Breast epithelium (tissue), 4 donors: Measurements from ENCODE around the gene RNF123. TPM values are rescaled to one million over a fixed set of nuclear protein-coding genes. Genes with fewer than 3 reads are reported as not detected.

Experiments
- DNase-seq, 2 donors: peaks; one replicate each; pipeline ENCODE4 v3.0.0-alpha.2; 2019; ENCODE audit warnings: low spot score in 2 of 2
- H3K27ac ChIP-seq, 2 donors: fragments of 200-600 bp; sonication (generic) in 1 of 2; one replicate each; pipeline ENCODE4 v1.5.1; 2016 to 2019; ENCODE audit warnings: mild to moderate bottlenecking in 1 of 2
- H3K27me3 ChIP-seq, 2 donors: fragments of 200-600 bp; sonication (generic) in 1 of 2; one replicate each; pipeline versions ENCODE4 v1.5.1 to v1.6.0; 2017 to 2019; ENCODE audit warnings: control low read depth in 1 of 2, mild to moderate bottlenecking in 1 of 2
- H3K36me3 ChIP-seq: fragments of 200-600 bp; one replicate; pipeline ENCODE4 v1.5.1; 2019
- H3K4me1 ChIP-seq, 2 donors: fragments of 200-600 bp; sonication (generic); one replicate each; pipeline ENCODE4 v1.5.1; 2016 to 2019; ENCODE audit warnings: control low read depth in 1 of 2
- H3K4me3 ChIP-seq, 3 donors: fragments of 200-600 bp; sonication (generic); 1 replicate in 2 of 3; 2 replicates in 1 of 3; pipeline ENCODE4 v1.5.1; 2016 to 2019; ENCODE audit warnings: mild to moderate bottlenecking in 3 of 3, moderate library complexity in 2 of 3
- H3K9me3 ChIP-seq, 2 donors: fragments of 200-600 bp; sonication (generic) in 1 of 2; one replicate each; pipeline ENCODE4 v1.5.1; 2016 to 2019; ENCODE audit warnings: control low read depth in 1 of 2
- POLR2A ChIP-seq: fragments of 450-650 bp; IDR thresholded peaks from one replicate; pipeline ENCODE4 v1.6.1; 2016; ENCODE audit warnings: antibody characterized with exemption, mild to moderate bottlenecking, moderate library complexity
- POLR2AphosphoS5 ChIP-seq, 3 donors: sonication (generic); formaldehyde crosslinking; IDR thresholded peaks; one replicate each; pipeline ENCODE4 v1.6.1; 2017; ENCODE audit warnings: antibody characterized with exemption in 3 of 3
- intact Hi-C: fragments of 100-400 bp; cut with DNase I; formaldehyde crosslinking; loops from one replicate; pipeline ENCODE4 v1.15.1; 2023; ENCODE audit warnings: low total_unique reads
- total RNA-seq, 3 donors: library from RNA; depleted of rRNA; stranded (reverse); fragments of >200 nt; gene quantifications; one replicate each; pipeline ENCODE4 v1.1.0, GENCODE V29; 2016
- TF ChIP-seq, protein P1 (sequence below), 3 donors: fragments of 450-650 bp; IDR thresholded peaks; one replicate each; pipeline ENCODE4 v1.5.1; 2016 to 2017; ENCODE audit warnings: antibody characterized with exemption in 3 of 3, mild to moderate bottlenecking in 3 of 3, moderate library complexity in 3 of 3

RNF123 gene
- total RNA-seq, 3 donors from 2014 or later, result 22.1 to 29.8 (median 26.2) TPM

DNA sequence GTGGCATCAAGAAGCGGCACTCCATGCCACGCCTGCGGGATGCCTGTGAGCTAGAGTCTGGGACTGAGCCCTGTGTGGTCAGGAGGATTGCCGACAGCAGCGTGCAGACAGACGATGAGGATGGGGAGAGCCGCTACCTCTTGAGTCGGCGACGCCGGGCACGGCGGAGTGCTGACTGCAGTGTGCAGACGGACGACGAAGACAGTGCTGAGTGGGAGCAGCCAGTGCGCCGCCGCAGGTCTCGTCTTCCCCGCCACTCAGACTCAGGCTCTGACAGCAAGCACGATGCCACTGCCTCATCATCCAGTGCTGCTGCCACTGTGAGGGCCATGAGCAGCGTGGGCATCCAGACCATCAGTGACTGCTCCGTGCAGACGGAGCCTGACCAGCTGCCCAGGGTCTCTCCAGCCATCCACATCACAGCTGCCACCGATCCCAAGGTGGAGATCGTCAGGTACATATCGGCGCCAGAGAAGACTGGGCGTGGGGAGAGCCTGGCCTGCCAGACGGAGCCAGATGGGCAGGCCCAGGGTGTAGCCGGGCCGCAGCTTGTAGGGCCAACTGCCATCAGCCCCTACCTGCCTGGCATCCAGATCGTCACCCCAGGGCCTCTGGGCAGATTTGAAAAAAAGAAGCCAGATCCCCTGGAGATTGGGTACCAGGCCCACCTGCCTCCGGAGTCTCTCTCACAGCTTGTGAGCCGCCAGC is 32.0 kb upstream of the RNF123 start:
- no peak overlapping the region for H3K4me3 ChIP-seq
- no peak for DNase-seq
- H3K4me1 ChIP-seq, result no peaks in the 10 kb centered on the region
- no peak overlapping the region for H3K27ac ChIP-seq
- TF ChIP-seq POLR2A, result no peak
- no peak for TF ChIP-seq POLR2AphosphoS5 (IDR thresholded peaks at IDR 0.05)
- TF ChIP-seq, protein P1, sequence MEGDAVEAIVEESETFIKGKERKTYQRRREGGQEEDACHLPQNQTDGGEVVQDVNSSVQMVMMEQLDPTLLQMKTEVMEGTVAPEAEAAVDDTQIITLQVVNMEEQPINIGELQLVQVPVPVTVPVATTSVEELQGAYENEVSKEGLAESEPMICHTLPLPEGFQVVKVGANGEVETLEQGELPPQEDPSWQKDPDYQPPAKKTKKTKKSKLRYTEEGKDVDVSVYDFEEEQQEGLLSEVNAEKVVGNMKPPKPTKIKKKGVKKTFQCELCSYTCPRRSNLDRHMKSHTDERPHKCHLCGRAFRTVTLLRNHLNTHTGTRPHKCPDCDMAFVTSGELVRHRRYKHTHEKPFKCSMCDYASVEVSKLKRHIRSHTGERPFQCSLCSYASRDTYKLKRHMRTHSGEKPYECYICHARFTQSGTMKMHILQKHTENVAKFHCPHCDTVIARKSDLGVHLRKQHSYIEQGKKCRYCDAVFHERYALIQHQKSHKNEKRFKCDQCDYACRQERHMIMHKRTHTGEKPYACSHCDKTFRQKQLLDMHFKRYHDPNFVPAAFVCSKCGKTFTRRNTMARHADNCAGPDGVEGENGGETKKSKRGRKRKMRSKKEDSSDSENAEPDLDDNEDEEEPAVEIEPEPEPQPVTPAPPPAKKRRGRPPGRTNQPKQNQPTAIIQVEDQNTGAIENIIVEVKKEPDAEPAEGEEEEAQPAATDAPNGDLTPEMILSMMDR (IDR thresholded peaks at IDR 0.05), result no peak
- no peaks in the 10 kb centered on the region for H3K27me3 ChIP-seq
- no peaks in the 10 kb centered on the region for H3K36me3 ChIP-seq
- intact Hi-C loops, result no loop called here
- no peaks in the 10 kb centered on the region for H3K9me3 ChIP-seq

DNA sequence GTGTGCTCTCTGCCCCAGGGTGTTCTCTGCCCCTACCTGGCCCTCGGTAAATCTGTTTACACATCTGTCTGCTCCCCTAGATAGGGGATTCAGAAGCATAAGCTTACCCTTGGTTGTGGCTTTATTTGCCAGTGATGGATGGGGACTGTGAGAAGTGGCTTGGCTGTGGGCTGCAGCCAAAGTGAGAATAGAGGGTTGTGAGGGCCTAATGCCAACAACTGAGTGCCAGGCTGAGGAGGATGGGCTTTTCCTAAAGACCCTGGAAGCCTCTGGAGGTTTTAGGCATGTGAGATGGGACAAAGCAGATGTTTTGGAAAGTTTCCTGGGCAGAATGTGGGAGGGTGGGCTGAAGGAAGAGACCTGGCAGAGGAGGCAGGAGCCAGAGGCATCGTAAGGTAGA is 30.6 kb upstream of the RNF123 start:
- Histone ChIP-seq H3K4me3 (no peak overlapping the region), H3K27me3 (no peaks in the 10 kb centered on the region), H3K9me3 (no peaks in the 10 kb centered on the region), H3K36me3 (no peaks in the 10 kb centered on the region), H3K27ac (no peak overlapping the region), H3K4me1 (no peaks in the 10 kb centered on the region)
- intact Hi-C loops, result no loop called here
- TF ChIP-seq, protein P1 (IDR thresholded peaks at IDR 0.05), result no peak
- TF ChIP-seq POLR2A, result no peak
- no peak for TF ChIP-seq POLR2AphosphoS5 (IDR thresholded peaks at IDR 0.05)
- DNase-seq, result no peak

DNA sequence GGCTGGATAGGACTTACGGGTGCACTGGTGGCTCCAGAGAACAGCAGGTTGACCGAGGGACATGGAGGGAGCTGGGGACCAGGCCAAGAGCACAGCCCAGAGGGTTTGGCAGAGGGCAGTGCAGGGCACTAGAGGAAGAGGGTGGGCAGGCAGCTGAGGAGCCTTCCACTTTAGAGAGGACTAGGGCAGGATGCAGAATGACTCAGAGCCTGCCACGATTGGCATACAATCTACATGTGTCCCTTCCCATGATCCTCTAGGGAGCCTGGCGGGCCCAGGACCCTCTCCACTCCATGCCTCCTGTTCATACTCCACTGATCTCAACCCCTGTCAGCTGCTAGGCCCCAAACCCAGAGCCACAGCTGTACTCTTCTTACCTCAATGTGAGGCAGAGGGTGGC is 29.6 kb upstream of the RNF123 start:
- Histone ChIP-seq H3K36me3 (no peaks in the 10 kb centered on the region), H3K27ac (no peak overlapping the region), H3K4me3 (no peak overlapping the region), H3K9me3 (no peaks in the 10 kb centered on the region), H3K27me3 (no peaks in the 10 kb centered on the region), H3K4me1 (no peaks in the 10 kb centered on the region)
- intact Hi-C loops, result no loop called here
- no peak for TF ChIP-seq POLR2AphosphoS5 (IDR thresholded peaks at IDR 0.05)
- TF ChIP-seq, protein P1 (IDR thresholded peaks at IDR 0.05), result no peak
- DNase-seq, result no peak

DNA sequence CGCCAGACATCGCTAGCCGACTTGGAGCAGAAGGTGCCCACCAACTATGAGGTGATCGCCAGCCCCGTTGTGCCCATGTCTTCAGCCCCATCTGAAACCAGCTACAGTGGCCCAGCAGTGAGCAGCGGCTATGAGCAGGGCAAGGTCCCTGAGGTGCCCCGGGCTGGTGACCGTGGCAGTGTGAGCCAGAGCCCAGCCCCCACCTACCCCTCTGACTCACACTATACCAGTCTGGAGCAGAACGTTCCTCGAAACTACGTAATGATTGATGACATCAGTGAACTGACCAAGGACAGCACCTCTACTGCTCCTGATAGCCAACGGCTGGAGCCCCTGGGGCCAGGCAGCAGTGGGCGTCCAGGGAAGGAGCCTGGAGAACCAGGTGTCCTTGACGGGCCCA is 28.1 kb upstream of the RNF123 start:
- TF ChIP-seq, protein P1 (IDR thresholded peaks at IDR 0.05), result no peak
- no peak for TF ChIP-seq POLR2AphosphoS5 (IDR thresholded peaks at IDR 0.05)
- no peak for TF ChIP-seq POLR2A
- no peaks in the 10 kb centered on the region for H3K9me3 ChIP-seq
- peaks cover 0 to 3% of the 10 kb centered on the region in 2 donors for H3K4me1 ChIP-seq
- H3K4me3 ChIP-seq, result no peak overlapping the region
- H3K27ac ChIP-seq, result no peak overlapping the region
- DNase-seq, result no peak
- intact Hi-C loops, result no loop called here
- no peaks in the 10 kb centered on the region for H3K36me3 ChIP-seq
- no peaks in the 10 kb centered on the region for H3K27me3 ChIP-seq

DNA sequence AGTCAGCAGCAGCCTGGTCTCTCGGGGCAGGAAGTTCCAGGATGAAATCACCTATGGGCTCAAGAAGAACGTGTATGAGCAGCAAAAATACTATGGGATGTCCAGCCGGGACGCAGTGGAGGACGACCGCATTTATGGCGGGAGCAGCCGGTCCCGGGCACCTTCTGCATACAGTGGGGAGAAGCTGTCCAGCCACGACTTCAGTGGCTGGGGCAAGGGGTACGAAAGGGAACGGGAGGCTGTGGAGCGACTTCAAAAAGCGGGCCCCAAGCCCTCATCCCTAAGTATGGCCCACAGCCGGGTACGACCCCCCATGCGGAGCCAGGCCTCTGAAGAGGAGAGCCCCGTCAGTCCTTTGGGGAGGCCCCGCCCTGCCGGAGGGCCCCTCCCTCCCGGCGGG is 27.3 kb upstream of the RNF123 start:
- intact Hi-C loops, result no loop called here

More for the DNA sequence above, 27.3 kb upstream of the RNF123 start:
- no peak overlapping the region for H3K27ac ChIP-seq
- H3K9me3 ChIP-seq, result no peaks in the 10 kb centered on the region
- no peaks in the 10 kb centered on the region for H3K36me3 ChIP-seq
- TF ChIP-seq POLR2AphosphoS5 (IDR thresholded peaks at IDR 0.05) (no peak), POLR2A (no peak)
- TF ChIP-seq, protein P1 (IDR thresholded peaks at IDR 0.05), result no peak
- H3K4me1 ChIP-seq, result peaks cover 0 to 5% of the 10 kb centered on the region in 2 donors
- no peak overlapping the region for H3K4me3 ChIP-seq
- no peaks in the 10 kb centered on the region for H3K27me3 ChIP-seq
- no peak for DNase-seq
